ENCODE results near the gene UBE2L6. TPM values are rescaled to one million over a fixed set of nuclear protein-coding genes. Genes with fewer than 3 reads are reported as not detected.

The UBE2L6 gene
- total RNA-seq, 2 donors from 2014 or later, result 8.1 to 22.5 TPM

DNA sequence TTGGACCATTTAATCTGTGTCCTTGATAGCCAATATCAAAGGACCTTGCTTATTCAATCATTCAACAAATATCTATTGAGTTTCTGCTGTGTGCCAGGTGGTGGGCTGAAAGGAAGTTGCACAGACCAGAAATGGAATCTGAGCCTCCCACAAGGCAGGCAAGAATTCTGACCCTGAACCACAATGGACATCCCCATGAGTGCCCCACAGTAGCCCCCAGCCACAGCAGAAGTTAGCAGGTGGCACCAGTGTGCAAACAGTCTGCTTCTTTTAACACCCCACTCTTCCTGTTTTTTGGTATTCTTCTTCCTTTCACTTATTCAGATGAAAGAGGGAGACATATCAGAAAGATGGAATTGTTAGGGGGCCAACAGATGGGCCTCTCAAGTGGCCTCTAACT, 17.8 kb upstream of the UBE2L6 start:
- TF ChIP-seq, protein P1, sequence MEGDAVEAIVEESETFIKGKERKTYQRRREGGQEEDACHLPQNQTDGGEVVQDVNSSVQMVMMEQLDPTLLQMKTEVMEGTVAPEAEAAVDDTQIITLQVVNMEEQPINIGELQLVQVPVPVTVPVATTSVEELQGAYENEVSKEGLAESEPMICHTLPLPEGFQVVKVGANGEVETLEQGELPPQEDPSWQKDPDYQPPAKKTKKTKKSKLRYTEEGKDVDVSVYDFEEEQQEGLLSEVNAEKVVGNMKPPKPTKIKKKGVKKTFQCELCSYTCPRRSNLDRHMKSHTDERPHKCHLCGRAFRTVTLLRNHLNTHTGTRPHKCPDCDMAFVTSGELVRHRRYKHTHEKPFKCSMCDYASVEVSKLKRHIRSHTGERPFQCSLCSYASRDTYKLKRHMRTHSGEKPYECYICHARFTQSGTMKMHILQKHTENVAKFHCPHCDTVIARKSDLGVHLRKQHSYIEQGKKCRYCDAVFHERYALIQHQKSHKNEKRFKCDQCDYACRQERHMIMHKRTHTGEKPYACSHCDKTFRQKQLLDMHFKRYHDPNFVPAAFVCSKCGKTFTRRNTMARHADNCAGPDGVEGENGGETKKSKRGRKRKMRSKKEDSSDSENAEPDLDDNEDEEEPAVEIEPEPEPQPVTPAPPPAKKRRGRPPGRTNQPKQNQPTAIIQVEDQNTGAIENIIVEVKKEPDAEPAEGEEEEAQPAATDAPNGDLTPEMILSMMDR (IDR thresholded peaks at IDR 0.05), result no peak
- Histone ChIP-seq H3K4me1 (no peaks in the 10 kb centered on the region), H3K27ac (no peak overlapping the region), H3K4me3 (no peak overlapping the region), H3K36me3 (no peaks in the 10 kb centered on the region), H3K9me3 (no peaks in the 10 kb centered on the region), H3K27me3 (no peaks in the 10 kb centered on the region)
- no peak for DNase-seq (ENCODE audit: low spot score)

DNA sequence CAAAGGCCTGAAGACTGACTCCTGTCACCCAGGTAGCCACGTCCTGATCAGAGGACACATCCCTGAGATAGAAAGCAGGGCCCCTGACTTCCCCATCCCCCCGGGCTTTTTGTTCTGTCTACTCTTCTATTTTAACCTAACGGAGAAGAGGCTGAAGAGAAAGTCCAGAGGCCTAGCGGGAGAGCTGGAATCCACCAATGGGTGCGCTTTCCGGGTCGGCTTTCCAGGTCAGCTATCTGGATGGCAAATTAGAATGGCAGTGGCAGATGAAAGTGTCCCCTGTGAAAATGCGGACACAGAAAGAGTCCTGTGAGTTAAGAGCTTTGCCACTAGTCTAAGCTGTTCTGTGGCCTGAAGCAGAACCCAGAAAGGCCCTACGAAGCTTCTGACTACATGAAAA, 16.9 kb upstream of the UBE2L6 start:
- TF ChIP-seq, protein P1 (IDR thresholded peaks at IDR 0.05), result no peak
- Histone ChIP-seq H3K27me3 (no peaks in the 10 kb centered on the region), H3K27ac (no peak overlapping the region), H3K36me3 (no peaks in the 10 kb centered on the region), H3K4me3 (no peak overlapping the region), H3K4me1 (no peaks in the 10 kb centered on the region), H3K9me3 (no peaks in the 10 kb centered on the region)
- no peak for DNase-seq (ENCODE audit: low spot score)

DNA sequence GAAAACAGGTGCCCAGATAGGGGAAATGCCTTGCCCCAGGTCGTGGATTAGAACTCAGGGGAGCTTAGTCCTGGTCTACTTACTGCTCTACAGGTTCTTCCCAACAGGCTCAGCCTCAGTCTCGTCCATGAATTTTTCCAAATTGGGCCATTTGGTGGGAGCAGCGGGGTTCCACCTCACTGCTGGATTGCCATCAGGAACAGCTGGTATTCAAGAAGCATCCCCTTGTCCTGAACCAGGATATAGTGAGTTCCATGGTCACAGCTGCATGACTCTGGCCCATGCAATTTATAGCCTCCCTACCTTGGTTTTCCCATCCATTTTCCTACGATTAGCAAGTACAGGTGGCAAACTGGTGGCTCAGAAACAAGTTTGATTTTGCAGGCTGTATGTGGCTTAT, 6.6 kb upstream of the UBE2L6 start:
- Histone ChIP-seq H3K27ac (no peak overlapping the region), H3K4me3 (no peak overlapping the region), H3K9me3 (no peaks in the 10 kb centered on the region), H3K27me3 (no peaks in the 10 kb centered on the region), H3K4me1 (no peaks in the 10 kb centered on the region), H3K36me3 (no peaks in the 10 kb centered on the region)
- TF ChIP-seq, protein P1 (IDR thresholded peaks at IDR 0.05), result no peak
- no peak for DNase-seq (ENCODE audit: low spot score)

DNA sequence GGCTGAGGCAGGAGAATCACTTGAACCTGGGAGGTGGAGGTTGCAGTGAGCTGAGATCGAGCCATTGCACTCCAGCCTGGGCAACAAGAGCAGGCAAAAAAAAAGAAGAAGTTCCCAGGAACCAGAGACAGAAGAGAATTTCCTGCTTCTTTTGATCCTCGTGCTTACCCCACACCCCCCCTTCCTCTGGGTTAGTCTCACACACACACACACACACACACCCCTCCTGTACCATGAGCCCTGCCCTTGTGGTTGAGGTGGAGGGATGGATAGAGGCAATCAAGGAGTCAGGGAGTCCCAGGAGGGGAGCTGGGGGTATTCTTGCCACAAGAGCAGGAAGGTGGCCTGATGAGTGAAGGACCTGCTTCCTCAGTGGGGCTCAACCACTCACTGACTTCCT, 4.1 kb upstream of the UBE2L6 start:
- TF ChIP-seq, protein P1 (IDR thresholded peaks at IDR 0.05), result no peak
- no peak for DNase-seq (ENCODE audit: low spot score)
- Histone ChIP-seq H3K4me3 (no peak overlapping the region), H3K27ac (no peak overlapping the region), H3K4me1 (peaks cover 0 to 11% of the 10 kb centered on the region in 2 donors), H3K36me3 (no peaks in the 10 kb centered on the region), H3K27me3 (no peaks in the 10 kb centered on the region), H3K9me3 (no peaks in the 10 kb centered on the region)

DNA sequence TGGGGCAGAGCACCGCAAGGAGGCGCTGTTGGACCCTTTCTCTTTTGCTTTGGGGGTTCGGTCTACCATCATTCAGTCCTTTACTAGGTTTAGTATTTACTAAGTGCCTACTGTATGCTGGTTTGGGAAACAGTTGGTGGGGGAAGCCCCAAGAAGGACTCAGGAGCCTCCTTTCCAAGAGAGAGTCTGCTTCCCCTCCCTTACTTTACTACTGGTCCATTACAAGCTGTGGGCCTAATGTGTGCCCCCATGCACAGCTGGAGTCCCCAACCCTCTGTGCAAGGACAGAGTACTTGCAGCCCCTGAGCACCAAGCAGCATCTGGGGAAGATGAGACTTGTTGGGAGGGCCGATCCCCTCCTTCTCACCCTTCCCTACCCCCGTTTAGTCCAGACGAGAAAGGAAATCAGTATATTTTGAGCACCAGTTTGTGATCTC, 876 bp upstream of the UBE2L6 start:
- peak overlapping the region; percentile 53 to 89 for H3K4me3 ChIP-seq
- H3K9me3 ChIP-seq, result no peaks in the 10 kb centered on the region
- peaks cover 0 to 26% of the 10 kb centered on the region in 2 donors for H3K4me1 ChIP-seq
- no peaks in the 10 kb centered on the region for H3K36me3 ChIP-seq
- H3K27me3 ChIP-seq, result no peaks in the 10 kb centered on the region
- TF ChIP-seq, protein P1 (IDR thresholded peaks at IDR 0.05), result peak; percentile 8 to 71
- peak; percentile 82 for DNase-seq (ENCODE audit: low spot score)
- H3K27ac ChIP-seq, result peak overlapping the region; percentile 80 to 83

DNA sequence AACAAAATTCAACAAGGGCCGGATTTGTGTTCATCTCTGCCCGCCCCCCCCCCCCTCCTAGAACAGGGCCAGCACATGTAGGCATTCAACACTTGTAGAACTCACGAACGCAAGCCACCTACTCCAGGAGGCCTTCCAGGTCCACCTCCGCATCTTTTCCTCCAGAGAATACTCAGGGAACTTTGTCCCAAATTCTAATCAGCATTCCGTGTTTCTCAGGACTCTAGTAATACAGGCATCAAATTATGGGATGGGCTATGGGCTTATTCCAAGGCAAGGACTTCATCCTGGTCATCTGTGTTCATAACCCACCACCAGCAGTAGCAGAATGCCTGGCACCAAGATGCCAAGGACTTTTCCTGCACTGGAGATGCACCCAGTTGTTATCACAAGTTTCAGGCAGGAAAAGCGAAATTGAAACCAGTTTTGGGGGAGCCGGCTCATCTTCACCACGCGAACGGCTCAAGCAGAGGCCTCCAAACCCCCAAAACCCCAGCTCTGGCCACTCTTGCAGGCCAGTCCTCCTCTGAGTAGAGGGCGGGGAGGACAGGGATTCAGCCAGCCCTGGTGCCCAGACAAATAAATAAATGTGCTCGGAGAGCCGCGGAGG, 462 bp downstream of the UBE2L6 start:
- Histone ChIP-seq H3K27ac (peak overlapping the region; percentile 80 to 83), H3K27me3 (no peaks in the 10 kb centered on the region), H3K4me1 (peaks cover 0 to 26% of the 10 kb centered on the region in 2 donors), H3K9me3 (no peaks in the 10 kb centered on the region), H3K36me3 (no peaks in the 10 kb centered on the region), H3K4me3 (peak overlapping the region; percentile 53 to 89)
- no peak for DNase-seq (ENCODE audit: low spot score)
- TF ChIP-seq, protein P1 (IDR thresholded peaks at IDR 0.05), result no peak

All from right atrium auricular region (tissue), 2 donors.